ENCODE measurements around the gene SLC25A26.

SLC25A26 gene

DNA sequence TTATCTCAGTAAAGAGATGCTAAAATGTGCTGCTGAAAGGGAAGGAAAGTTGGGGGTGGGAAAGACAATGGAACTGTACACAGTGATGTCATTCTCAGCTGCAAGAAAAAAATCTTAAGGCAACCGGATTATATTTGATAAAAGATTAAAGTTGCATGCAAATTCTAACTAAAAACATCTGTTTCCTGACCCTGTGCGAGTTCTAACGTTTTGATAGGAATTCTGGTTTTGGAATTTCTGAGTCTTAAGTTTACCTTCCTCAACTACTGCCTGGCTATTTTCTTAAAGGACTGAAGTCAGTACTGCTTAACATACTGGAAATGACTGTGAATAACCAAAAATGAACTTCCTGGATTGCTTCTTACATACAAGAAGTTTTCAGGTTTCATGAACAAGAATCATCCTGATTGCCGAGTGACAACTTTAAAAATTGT is 115.5 kb downstream of the SLC25A26 start:
- no peak for DNase-seq

DNA sequence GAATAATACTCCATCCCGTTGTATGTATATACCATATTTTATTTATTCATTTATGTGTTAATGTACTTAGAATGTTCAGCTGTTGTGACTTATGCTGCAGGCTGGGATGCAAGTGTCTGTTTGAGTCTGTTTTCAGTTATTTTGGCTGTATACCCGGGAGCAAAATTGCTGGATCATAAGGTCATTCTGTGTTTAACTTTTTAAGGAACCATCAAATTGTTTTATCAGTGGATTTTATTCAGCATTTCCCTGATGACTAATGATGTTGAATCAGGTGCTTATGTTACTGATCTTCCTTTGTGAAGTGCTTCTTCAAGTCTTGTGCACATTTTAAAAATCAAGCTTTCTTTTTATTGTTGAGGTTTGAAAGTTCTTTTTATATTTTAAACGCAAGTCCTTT is 118.1 kb downstream of the SLC25A26 start:
- no peak for DNase-seq

DNA sequence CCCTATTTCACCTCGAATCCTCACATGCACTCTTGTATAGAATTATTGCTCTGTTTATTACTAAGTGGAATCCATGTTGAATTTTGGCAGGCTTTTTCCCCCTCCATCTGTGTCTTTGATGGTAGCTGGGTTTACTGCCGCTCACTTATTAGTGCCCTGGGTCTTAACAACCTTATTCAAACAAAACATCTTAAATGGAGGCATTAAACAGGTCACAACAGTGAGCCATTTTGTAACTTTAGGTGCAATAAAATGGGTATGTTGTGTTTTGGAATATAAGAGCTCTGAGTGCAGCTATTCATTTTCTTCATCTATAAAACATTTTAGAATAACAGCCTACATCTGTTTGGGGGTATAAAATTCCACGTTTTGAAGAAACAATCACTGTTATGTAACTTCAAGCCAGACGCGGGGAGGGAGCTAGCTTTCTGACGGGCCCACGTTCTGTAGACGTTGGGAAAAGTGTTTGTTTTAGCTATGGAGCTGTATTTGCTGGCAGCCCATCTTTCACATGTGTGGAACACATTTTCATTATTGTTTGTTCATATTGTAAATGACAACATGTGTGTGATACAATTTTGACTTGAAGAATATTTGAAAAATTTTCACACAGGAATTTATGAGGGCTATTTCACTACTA is 122.0 kb downstream of the SLC25A26 start:
- no peak for DNase-seq

DNA sequence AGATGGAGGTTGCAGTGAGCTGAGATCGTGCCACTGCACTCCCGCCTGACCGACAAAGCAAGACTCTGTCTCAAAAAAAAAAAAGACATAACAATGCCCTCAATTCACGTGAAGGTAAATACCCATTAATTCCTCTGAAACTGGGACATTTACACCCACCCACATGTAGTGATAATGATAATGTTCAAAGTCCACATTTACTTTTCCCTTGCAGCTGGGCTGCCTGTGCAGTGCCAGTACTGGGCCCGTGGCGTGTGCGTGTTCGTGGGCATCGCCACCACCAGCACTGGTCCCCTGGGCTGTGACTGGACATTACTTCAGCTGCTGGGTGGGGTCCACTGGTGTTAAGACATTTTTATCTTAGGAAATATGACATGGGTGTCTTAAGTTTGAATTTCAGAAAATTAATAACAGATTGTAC is 123.6 kb downstream of the SLC25A26 start:
- DNase-seq = no peak

DNA sequence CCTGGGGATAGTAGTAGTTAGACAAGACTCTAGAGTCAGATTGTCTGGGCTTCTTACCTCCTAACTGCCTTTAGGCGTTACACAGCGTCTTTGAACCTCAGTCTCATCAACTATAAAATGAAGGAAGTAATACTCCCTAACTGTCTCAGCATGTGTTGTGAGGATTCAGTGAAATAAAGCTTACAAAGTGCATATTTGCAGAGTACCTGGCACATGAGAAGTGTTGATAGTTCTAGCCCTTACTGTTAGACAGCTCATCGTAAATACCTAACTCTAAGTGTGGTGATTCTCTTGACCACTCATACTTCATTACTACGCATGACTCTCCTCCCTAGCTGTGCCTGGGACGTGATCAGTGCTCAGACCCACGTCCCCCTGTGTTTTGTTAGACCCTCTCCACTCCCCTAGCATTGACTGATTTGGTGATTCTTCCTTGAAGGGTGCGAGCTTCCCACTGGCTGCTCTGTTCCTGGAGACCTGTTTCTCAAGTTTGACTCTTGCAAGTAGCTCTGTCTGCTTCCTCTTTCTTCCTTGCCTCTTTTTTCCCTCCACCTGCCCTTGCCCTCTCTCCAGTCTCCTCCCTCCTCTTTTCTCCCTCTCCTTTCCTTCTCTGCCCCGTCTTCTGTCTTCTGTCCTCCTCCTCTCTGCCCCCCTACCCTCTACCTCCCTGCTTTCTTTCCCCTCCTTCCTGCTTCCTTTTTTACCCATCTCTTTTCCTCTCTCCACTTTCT is 124.2 kb downstream of the SLC25A26 start:
- no peak for DNase-seq

DNA sequence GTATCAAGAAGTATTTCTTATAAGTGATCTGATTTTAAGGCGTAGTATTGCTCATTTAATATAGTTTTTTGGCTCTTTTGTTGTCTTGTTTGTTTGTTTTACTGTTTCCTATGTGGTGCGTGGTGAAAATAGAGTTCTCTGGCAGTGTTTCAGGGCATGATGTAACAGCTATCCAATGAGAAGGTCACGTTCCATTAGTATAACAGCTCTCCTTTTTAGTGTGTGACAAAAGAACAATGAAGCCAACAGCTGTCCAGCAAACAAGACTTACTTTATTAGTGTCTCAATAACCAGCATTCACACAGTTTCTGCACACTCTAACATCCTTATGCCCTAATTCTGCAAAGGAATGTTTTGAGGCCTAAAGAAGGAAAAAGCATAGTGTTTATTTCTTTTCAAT is 127.9 kb downstream of the SLC25A26 start:
- DNase-seq = no peak

DNA sequence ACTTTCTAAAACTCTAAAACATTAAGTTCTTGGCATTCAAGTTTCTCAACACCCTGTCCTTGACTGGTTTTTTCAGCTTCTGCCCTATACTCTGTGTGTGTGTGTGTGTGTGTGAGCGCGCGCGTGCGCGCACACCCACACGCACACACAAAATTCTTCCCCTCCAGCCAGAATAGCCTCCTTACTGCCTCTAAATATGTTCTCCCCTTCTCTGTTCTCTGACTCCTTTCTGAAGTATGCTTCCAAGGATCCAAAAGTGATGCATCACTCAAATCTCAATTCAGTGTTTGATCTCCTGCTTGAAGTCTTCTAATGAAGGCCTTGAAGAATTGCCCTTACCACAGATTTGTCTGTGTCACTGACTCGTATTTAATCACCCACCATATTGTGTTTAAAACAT is 129.8 kb downstream of the SLC25A26 start:
- DNase-seq = no peak

DNA sequence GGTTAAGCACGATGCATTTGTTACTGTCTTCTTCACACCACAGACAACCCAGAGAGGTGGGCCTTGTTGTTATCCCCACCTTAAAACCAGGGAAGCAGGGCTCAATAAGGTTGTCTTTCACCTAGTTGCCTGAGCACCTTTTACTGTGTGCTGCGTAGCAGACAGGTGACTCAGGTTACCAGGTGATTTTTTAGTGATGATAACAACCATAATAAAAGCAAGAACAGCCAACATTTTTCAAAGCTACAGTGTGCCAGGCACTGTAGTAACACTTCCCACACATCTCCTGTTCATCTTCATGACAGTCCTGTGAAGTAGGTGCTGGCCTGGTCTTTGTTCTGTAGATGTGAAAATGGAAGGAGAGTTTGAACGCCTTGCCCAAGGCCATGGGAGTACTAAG is 132.2 kb downstream of the SLC25A26 start:
- DNase-seq = no peak

DNA sequence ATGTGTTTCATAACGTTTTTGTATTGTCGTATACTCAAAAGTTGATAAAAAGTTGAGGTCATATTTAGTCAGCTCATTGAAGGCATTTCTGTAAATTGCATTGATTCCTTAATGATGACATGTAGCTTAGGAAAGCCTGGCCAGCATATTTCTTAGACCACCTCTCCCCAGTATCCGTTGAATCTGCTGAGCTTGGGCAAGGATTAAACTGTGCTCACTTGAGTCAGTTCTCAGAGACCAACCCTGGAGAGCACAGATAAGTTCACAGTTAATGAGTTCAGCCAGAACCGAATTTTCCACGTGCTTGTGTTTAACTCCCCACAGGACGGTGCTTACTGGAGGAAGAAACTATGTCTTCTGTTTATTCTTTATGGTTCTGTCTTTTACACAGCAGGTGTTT is 132.7 kb downstream of the SLC25A26 start:
- DNase-seq = no peak

DNA sequence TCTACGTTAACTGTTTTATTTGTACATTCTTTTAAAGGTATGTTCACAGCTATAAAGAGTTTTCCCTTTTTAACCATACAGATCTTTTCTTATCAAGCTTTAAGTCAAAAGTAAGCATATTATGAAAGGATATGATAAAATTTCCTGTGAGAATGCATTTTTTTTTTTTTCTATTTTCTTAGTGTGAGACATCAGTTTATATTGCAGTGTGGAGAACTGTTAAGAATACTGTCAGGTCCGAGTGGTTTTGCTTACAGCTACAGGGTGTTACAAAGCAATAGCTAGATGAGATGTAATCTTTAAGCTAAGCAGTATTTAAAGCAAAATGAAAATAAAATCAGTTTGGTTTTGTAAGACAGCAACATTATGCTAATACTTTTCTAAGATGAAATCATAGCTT is 133.2 kb downstream of the SLC25A26 start:
- no peak for DNase-seq

DNA sequence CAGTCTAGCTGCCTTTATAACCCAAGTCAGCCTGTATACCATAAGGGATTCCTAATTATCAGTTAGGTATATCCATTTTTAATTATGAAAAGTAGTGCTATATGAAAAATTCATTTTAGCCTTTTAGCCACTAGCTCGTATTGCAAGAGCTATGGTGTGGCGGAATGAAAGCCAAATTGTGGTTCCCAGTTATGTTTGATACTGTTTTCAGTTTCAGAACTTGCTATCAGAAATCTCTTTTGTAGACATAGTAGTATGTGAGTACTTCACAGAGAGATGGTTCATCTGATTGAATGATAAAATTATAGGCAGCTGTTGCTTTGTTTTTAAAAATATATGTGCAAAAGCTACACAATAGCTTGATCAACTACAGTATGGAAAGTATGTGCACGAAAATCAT is 134.6 kb downstream of the SLC25A26 start:
- no peak for DNase-seq

DNA sequence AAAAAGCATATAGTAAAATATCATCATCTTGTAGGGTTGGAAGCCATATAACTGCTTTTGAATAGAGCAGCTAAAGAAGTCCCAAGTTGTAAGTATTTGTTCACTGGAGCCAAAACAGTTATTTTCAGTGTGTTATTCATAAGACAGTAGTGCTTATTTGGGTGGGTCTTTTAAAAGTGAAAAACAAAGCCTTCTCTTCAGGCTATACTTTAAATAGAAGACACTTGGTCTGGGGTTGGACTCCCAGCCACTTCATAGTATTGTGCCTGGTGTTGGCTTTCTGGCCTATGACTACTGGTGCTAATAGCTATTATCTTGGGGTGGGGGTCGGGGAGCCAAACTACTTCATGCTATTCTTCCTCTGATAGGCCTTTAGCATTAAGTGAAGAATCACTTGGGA is 135.2 kb downstream of the SLC25A26 start:
- DNase-seq = no peak

DNA sequence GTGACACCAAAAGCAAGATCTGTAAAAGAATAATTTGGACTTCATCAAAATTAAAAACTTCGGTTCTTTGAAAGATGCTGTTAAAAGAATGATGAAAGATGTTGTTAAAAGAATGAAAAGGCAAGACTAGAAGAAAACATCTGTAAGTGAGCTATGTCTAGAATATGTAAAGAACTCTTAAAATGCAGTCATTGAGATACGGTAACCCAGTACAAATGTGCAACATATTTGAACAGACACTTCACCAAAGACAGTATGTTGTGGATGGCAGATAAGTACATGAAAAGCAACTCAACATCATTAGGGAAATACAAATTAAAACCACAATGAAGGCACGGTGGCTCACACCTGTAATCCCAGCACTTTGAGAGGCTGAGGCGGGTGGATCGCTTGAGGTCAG is 140.6 kb downstream of the SLC25A26 start:
- no peak for DNase-seq

DNA sequence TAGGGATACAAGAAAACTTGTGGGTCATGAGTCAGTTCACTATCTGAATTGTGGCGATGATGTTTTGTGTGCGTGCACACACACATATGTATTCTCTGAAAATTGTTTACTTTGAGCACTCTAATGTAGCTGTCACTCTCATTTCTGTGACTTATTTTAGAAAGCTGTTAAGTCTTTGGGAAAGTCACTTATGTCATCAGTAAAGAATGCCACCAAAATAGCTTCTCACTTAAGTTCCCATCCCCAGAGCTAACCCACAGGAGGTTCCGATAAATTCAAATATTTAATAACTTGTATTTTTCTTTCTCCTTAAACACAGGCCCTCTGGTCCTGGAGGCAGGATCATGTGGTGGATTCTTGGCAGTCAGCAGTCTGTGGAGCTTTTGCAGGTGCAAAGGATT is 141.7 kb downstream of the SLC25A26 start:
- no peak for DNase-seq

DNA sequence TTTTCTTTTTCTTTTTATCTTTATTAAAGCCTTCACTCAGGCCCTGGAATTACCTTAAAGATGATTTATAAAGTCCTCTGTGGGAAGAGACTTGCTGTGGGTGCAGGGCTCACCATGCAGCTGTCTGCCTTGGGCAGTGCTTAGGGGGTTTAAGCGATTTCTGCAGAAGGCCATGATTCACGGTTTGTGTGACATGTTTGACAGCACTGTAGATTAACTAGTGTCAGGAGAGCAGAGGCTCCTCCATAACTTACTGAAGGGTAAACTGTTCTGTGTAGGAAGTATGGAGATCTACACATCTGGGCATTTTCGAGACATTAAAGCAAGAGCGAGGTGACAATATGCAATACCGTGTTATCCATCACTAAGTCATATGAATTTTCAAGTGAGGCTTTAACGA is 142.3 kb downstream of the SLC25A26 start:
- DNase-seq = no peak

DNA sequence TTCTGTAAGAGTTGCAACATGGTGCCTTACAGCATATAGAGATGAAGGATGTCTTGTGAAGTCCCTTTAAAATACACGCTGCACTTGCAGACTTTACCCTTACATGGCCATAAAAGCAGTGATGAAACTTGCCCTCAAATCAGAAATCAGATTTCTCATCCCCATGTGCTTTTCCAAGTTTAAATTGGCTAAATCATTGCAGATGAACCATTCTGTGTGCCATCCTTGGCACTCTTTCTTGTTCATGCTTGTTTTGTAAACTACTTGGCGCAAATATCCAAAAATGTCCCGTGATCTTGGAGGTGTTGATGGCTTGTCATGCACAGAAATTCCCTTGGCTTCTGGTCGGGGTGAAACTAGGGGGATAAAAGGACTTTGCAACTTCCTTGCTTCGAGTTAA is 144.3 kb downstream of the SLC25A26 start:
- no peak for DNase-seq

DNA sequence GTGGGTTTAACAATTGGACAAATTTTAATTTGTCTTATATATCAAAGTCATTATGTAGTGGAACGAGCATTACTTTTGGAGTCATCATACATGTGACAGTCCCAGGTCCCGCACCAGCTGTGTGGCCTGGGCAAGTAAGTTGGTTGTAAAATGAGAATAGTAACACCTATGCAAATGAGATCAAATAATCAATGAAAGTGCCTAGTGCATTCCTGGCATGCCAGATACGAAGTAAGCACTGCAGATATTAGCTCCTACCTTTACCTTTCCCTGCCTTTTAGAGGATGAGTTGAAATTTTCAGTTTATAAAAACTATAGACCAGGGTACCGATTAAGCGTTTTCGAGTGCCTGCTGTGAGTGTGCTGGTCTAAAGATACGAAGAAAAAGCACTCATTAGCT is 145.9 kb downstream of the SLC25A26 start:
- DNase-seq = no peak

DNA sequence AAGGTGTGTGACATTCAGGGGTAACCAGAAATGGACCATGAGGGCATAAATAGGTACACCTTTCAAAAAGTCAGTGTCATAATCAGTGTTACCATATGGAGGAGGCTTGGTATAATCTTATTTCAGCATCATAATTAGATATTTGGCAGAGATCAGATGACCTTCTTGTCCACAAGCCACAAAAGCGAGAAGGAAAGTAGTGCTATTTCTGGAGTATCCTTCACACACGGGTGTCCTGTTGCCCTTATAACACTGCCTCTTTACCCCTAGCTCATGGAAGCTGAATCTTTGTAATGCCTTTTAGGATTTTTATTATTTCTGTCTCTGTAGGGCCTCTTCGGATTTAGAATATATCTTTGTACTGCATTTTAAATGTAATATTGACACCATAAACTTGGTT is 147.2 kb downstream of the SLC25A26 start:
- no peak for DNase-seq

DNA sequence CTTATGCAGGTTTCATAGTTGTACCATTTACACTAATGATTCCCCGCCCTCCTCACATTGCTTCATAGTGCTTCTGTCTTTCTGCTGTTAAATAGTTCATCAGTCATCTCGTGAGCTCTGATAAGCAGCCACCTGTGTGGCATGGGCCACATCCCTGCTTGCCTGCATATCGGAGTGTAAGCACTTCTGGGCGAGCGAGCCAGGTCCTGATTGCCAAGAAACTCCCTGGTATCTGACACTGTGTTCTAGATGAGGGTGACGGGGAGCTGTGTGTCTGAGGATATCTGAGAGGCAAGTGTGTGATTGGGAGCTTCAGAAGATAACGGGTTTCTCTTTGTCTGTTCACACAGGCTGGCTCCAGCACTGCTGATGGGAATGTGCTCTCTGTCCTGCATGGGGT is 149.4 kb downstream of the SLC25A26 start:
- no peak for DNase-seq

DNA sequence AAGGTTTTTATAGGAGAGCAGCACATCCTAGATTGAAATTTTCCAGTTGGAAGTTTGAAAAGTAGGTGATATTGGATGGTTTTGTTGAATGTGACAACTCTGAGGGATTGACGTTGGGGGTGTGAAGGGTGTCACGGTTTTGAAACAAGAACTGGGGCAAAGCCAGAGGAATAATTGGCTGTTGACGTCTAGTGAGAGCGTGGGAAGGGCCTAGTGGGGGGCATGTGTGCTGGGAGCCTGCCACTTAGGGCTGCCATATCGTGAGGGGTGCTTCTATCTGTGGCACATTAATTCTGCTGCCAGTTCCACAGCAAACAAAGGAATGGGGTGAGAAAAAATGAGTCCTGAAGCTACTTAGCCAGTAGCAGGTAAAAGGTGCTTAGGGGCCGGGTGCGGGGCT is 150.6 kb downstream of the SLC25A26 start:
- DNase-seq = no peak

DNA sequence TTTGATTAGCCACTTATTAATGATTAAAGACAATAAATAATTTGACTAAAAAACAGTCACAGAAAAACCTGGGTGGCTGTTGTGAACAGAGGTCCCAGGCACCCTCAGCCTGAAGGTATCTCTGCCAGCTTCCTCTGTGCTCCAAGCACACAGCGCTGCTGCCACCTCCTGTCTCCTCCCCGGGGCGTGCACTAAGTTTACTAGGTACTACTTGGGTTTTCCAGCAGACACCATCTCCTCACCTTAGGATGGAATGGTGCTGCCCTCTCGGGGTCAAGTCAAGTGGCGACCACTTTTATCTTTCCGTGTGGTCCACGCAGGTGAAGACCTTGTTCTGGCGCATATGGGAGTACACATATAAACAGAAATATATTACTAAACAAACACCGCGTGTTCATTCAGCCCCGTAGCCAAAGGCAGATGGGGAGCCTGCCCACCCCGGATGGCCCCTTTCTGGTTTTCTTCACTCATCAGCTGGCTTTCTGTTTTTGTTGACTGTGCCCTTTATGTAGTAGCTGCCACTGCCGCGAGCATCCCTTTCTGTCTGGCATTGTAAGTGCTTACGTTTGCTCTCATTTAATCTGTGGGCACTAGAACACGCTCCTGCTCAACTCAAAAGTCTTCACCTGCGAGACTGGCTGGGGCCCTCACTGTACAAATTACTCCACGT is 152.0 kb downstream of the SLC25A26 start:
- DNase-seq = peak; percentile 7

DNA sequence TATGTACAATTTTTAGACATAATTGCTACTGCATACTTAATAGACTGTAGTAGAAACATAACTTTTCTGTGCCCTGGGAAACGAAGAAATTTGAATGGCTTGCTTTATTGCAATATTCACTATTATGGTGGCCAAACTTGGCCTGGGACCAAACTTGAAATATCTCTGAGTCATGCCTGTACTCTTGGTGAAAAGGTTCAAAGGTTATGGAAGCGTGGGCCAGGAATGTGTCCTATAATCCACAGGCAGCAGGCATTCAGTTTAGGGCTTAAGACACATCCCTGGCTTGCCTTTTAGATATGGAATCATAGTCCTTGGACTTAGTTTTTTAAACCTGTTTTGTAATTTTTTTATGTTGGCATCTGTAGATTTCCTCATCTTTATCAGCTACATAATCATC is 155.8 kb downstream of the SLC25A26 start:
- DNase-seq = no peak

DNA sequence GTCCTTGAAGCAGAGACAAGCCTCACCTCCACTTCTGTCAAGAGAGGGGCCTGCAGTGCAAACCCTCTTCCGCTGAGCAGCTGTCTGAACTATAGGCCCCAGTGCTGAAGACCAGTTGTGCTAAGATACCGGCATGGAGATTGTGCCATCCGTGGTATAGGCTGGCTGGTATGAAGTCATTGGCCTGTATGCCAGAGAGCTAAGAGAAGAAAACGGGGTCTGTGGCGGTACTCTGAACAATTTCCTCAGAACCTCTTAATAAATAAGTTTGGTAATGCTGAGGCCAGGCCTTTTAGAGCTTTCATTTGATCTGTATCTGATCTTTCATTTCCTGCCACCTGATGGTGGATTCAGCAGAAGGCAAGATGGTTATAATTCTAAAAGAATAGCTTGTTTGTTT is 157.0 kb downstream of the SLC25A26 start:
- no peak for DNase-seq

DNA sequence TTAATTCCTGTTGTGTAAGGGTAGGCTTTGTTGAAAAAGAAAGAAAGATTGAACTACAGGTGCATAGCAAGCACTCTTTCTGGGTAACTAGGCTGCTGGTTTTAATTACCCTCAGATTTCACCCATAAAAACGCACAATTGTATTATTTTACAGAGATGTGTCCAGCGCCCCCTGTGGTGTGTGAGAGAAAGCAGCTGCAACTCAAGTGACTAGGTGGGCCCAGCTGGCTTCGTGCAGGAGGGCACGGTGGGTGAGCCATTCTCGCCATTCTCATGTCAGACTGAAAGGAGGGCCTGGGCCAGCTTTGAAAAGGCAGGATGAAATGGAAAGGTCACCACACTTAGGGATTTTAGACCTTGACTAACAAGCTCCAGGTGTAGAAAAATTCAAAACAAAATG is 157.5 kb downstream of the SLC25A26 start:
- DNase-seq = no peak

Data from NCI-H1105 (cell line).